PC-9 (cell line): ENCODE results near the gene SLC22A13.

Source experiments
- CTCF ChIP-seq: fragments of 200-600 bp; sonication (generic); conservative IDR thresholded peaks from 2 replicates; pipeline ENCODE4 v1.6.1; 2017; ENCODE audit warnings: mixed run types, antibody characterized with exemption, mild to moderate bottlenecking, moderate library complexity
- EZH2 ChIP-seq: fragments of 200-600 bp; sonication (generic); IDR thresholded peaks from 2 replicates; pipeline ENCODE4 v1.8.0; 2017; ENCODE audit warnings: antibody characterized with exemption, low read depth

DNA sequence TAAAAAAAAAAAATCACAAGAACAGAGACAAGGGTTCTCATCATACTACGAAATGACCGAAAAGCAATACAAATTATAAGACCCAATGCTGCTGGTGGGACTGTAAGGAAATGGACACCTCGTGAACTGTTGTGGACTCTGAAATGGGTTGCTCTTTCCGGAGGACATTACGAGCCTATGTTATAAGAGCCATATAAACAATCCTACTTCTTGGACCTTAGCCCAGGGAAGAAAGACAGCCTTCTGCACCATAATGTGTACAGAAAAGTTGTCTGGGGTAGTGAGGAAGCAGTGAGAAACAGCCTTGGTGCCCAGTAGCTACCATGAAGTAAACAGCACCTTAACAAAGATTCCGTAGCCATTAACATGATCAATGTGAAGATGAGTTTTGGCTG, 19.1 kb downstream of the SLC22A13 start:
- TF ChIP-seq EZH2 (no peak), CTCF (no peak)
